H1 (cell line): ENCODE measurements around the gene PATJ. TPM values are rescaled to one million over a fixed set of nuclear protein-coding genes. Genes with fewer than 3 reads are reported as not detected.

ENCODE experiments used
- CTCF ChIA-PET: fragments of 300-600 bp; sonication (Branson Sonifier 250); formaldehyde crosslinking; loops from one replicate; lab custom pipeline; 2021; ENCODE audit not compliant: partially characterized antibody; lab: Charles Lee
- POLR2A ChIA-PET: fragments of 300-600 bp; sonication (Branson Sonifier 250); formaldehyde crosslinking; loops from one replicate; lab custom pipeline; 2021; ENCODE audit warnings: inconsistent platforms; ENCODE audit not compliant: partially characterized antibody; lab: Charles Lee
- DNase-seq, 2 experiments: peaks; one replicate each; pipeline versions ENCODE4 v3.0.0 to v3.0.0-alpha.2; 2010 to 2022; ENCODE audit warnings: low spot score in 2 of 2, low read depth in 1 of 2, mixed read lengths in 1 of 2
- FAIRE-seq: peaks from 2 replicates; lab custom pipeline; 2011; peaks lifted over from hg19 to GRCh38; lab: Jason Lieb, UNC
- H2AFZ ChIP-seq: 2 replicates; pipeline ENCODE4 v1.8.1; 2012; ENCODE audit warnings: low read length, inconsistent platforms
- H2AK5ac ChIP-seq: 2 replicates; pipeline ENCODE4 v1.6.1; 2013; ENCODE audit warnings: low read depth, low read length
- H2BK120ac ChIP-seq: replicated peaks from 2 replicates; pipeline ENCODE3; 2013; ENCODE audit warnings: low read depth, low read length, inconsistent platforms
- H2BK12ac ChIP-seq: 2 replicates; pipeline ENCODE4 v1.6.1; 2013; ENCODE audit warnings: low read depth, low read length
- H2BK15ac ChIP-seq: 2 replicates; pipeline ENCODE4 v1.6.1; 2013; ENCODE audit warnings: low read length
- H2BK20ac ChIP-seq: 2 replicates; pipeline ENCODE4 v1.6.1; 2013; ENCODE audit warnings: low read length
- H2BK5ac ChIP-seq: 2 replicates; pipeline ENCODE4 v1.6.1; 2013; ENCODE audit warnings: low read depth, low read length
- H3K14ac ChIP-seq: 2 replicates; pipeline ENCODE4 v1.6.1; 2013; ENCODE audit warnings: inconsistent platforms; ENCODE audit not compliant: insufficient read length
- H3K18ac ChIP-seq: 2 replicates; pipeline ENCODE4 v1.6.1; 2013; ENCODE audit warnings: low read length; ENCODE audit errors: extremely low read depth
- H3K23ac ChIP-seq: 2 replicates; pipeline ENCODE4 v1.6.1; 2013; ENCODE audit warnings: inconsistent platforms; ENCODE audit not compliant: insufficient read length
- H3K23me2 ChIP-seq: 2 replicates; pipeline ENCODE4 v1.6.1; 2013; ENCODE audit warnings: low read depth, low read length
- H3K27ac ChIP-seq: 2 replicates; pipeline ENCODE4 v1.6.1; 2011; ENCODE audit warnings: low read depth, low read length, inconsistent platforms
- H3K27me3 ChIP-seq, 4 experiments: replicated peaks in 1 of 4; 1 replicate in 1 of 4; 2 replicates in 3 of 4; pipeline versions ENCODE4 v1.6.1 to v1.8.1; 2011 to 2013; ENCODE audit warnings: low read length in 3 of 4, mild to moderate bottlenecking in 3 of 4, inconsistent platforms in 2 of 4, mixed read lengths in 2 of 4, moderate library complexity in 1 of 4; ENCODE audit not compliant: control insufficient read depth in 3 of 4, insufficient read depth in 3 of 4; ENCODE audit errors: extremely low read depth in 1 of 4
- H3K36me3 ChIP-seq, 4 experiments: 2 replicates each; pipeline versions ENCODE4 v1.6.1 to v1.8.1; 2011 to 2013; ENCODE audit warnings: mild to moderate bottlenecking in 4 of 4, low read length in 3 of 4, moderate library complexity in 2 of 4, control low read depth in 1 of 4, inconsistent platforms in 1 of 4; ENCODE audit not compliant: insufficient read depth in 4 of 4, control insufficient read depth in 2 of 4
- H3K4ac ChIP-seq: replicated peaks from 2 replicates; pipeline ENCODE3; 2013; ENCODE audit warnings: low read length, low read depth, mixed read lengths, inconsistent platforms; ENCODE audit not compliant: insufficient read length
- H3K4me1 ChIP-seq, 4 experiments: replicated peaks in 1 of 4; 1 replicate in 1 of 4; 2 replicates in 3 of 4; pipeline versions ENCODE4 v1.6.1 to v1.8.1; 2011 to 2013; ENCODE audit warnings: low read length in 3 of 4, inconsistent platforms in 2 of 4, mixed read lengths in 1 of 4; ENCODE audit not compliant: insufficient read depth in 4 of 4, control insufficient read depth in 3 of 4
- H3K4me2 ChIP-seq, 2 experiments: 2 replicates each; pipeline versions ENCODE4 v1.6.1 to v1.8.1; 2011 to 2013; ENCODE audit warnings: low read depth in 2 of 2, low read length in 2 of 2, control low read depth in 1 of 2, inconsistent platforms in 1 of 2, mild to moderate bottlenecking in 1 of 2; ENCODE audit not compliant: insufficient read depth in 1 of 2
- H3K4me3 ChIP-seq, 4 experiments: fragments of 200-600, 300-600 bp in 1 of 4; sonication (generic), shearing (Covaris generic), sonication (Bioruptor Twin) in 1 of 4; 2 replicates each; pipeline versions ENCODE4 v1.5.1 to v1.8.1; 2011 to 2016; ENCODE audit warnings: low read length in 4 of 4, low read depth in 3 of 4, control low read depth in 2 of 4, inconsistent platforms in 2 of 4, mild to moderate bottlenecking in 2 of 4, mixed read lengths in 1 of 4, moderate library complexity in 1 of 4; ENCODE audit not compliant: insufficient read depth in 2 of 4; ENCODE audit errors: extremely low read depth in 1 of 4
- H3K56ac ChIP-seq: replicated peaks from 2 replicates; pipeline ENCODE3; 2013; ENCODE audit warnings: low read depth, mild to moderate bottlenecking, mixed read lengths, low read length, inconsistent platforms; ENCODE audit not compliant: insufficient read length
- H3K79me1 ChIP-seq: 2 replicates; pipeline ENCODE4 v1.6.1; 2013; ENCODE audit warnings: low read depth, low read length, control low read depth
- H3K79me2 ChIP-seq, 2 experiments: 2 replicates each; pipeline versions ENCODE4 v1.6.1 to v1.8.1; 2012 to 2013; ENCODE audit warnings: low read length in 2 of 2, mild to moderate bottlenecking in 2 of 2, inconsistent platforms in 1 of 2; ENCODE audit not compliant: insufficient read depth in 2 of 2, control insufficient read depth in 1 of 2
- H3K9ac ChIP-seq, 4 experiments: replicated peaks in 1 of 4; 1 replicate in 1 of 4; 2 replicates in 3 of 4; pipeline versions ENCODE4 v1.6.1 to v1.8.1; 2011 to 2013; ENCODE audit warnings: low read depth in 3 of 4, low read length in 3 of 4, control low read depth in 2 of 4, mild to moderate bottlenecking in 2 of 4, moderate library complexity in 2 of 4, inconsistent platforms in 1 of 4; ENCODE audit errors: extremely low read depth in 1 of 4
- H3K9me3 ChIP-seq, 2 experiments: 2 replicates each; pipeline versions ENCODE4 v1.6.1 to v1.8.1; 2012 to 2013; ENCODE audit warnings: mild to moderate bottlenecking in 2 of 2, moderate library complexity in 2 of 2, control low read depth in 1 of 2, inconsistent platforms in 1 of 2, low read depth in 1 of 2, low read length in 1 of 2, mixed read lengths in 1 of 2; ENCODE audit not compliant: insufficient read depth in 2 of 2
- H4K20me1 ChIP-seq, 2 experiments: replicated peaks in 1 of 2; 2 replicates each; pipeline versions ENCODE3 to v1.8.1; 2011 to 2013; ENCODE audit warnings: inconsistent platforms in 2 of 2, low read length in 2 of 2, mild to moderate bottlenecking in 1 of 2; ENCODE audit not compliant: insufficient read depth in 2 of 2, control insufficient read depth in 1 of 2
- H4K5ac ChIP-seq: 2 replicates; pipeline ENCODE4 v1.6.1; 2013; ENCODE audit warnings: low read length, low read depth, mixed read lengths, inconsistent platforms; ENCODE audit not compliant: insufficient read length
- H4K8ac ChIP-seq: 2 replicates; pipeline ENCODE4 v1.8.0; 2013; ENCODE audit warnings: mild to moderate bottlenecking, moderate library complexity, low read length, inconsistent platforms; ENCODE audit not compliant: insufficient read depth; ENCODE audit errors: extremely low read depth
- H4K91ac ChIP-seq: replicated peaks from 2 replicates; pipeline ENCODE3; 2013; ENCODE audit warnings: low read length, mixed read lengths, inconsistent platforms; ENCODE audit not compliant: insufficient read length
- EP300 ChIP-seq, 2 experiments: IDR thresholded peaks; 1 replicate in 1 of 2; 2 replicates in 1 of 2; pipeline ENCODE4 v1.6.1; 2011 to 2012; ENCODE audit warnings: low read depth in 2 of 2, low read length in 2 of 2, mild to moderate bottlenecking in 2 of 2, borderline replicate concordance in 1 of 2, inconsistent platforms in 1 of 2, moderate library complexity in 1 of 2
- KDM4A ChIP-seq: IDR thresholded peaks from one replicate; pipeline ENCODE4 v1.7.1; 2012; ENCODE audit warnings: low read depth, mild to moderate bottlenecking, moderate library complexity, low read length, inconsistent platforms; ENCODE audit not compliant: severe bottlenecking
- NANOG ChIP-seq: IDR thresholded peaks from 2 replicates; pipeline ENCODE4 v1.6.1; 2011; ENCODE audit warnings: low read length, low read depth, mild to moderate bottlenecking, inconsistent platforms; ENCODE audit not compliant: insufficient read depth, poor library complexity, severe bottlenecking
- RNF2 ChIP-seq: fragments of 200-900, 300-1000 bp; sonication (generic); IDR thresholded peaks from 2 replicates; pipeline ENCODE4 v1.7.1; 2016; ENCODE audit warnings: borderline replicate concordance, low read depth, mild to moderate bottlenecking, antibody characterized with exemption, low read length; ENCODE audit not compliant: poor library complexity, severe bottlenecking; ENCODE audit errors: missing control alignments
- TCF12 ChIP-seq: IDR thresholded peaks from 2 replicates; pipeline ENCODE4 v1.6.1; 2011; ENCODE audit warnings: low read depth, mild to moderate bottlenecking, low read length
- WGBS, 2 experiments: shearing (Covaris generic) in 1 of 2; methylation state at CpG; one replicate each; pipeline versions ENCODE4 v1.1.6 to v1.1.7; 2013 to 2015; ENCODE audit warnings: low lambda C conversion rate in 2 of 2, mixed read lengths in 2 of 2, inconsistent platforms in 1 of 2, low coverage in 1 of 2, missing lambda C conversion rate in 1 of 2; ENCODE audit not compliant: insufficient replicate concordance in 2 of 2, insufficient coverage in 1 of 2, insufficient read length in 1 of 2; ENCODE audit errors: extremely low coverage in 1 of 2, missing lambda C conversion rate in 1 of 2; 5-methylcytosine and 5-hydroxymethylcytosine counted together
- polyA plus RNA-seq, 7 experiments: library from polyadenylated mRNA; depleted of rRNA in 3 of 7; stranded (reverse) in 5 of 7; unstranded in 2 of 7; fragments of >200 nt in 5 of 7; fragments of 200-250 nt in 2 of 7; gene quantifications; 1 replicate in 5 of 7; 2 replicates in 1 of 7; 4 replicates in 1 of 7; pipeline versions ENCODE4 v1.2.1 to v1.2.3, GENCODE V29; 2011 to 2013; ENCODE audit warnings: missing spikeins in 2 of 7, mixed read lengths in 2 of 7
- total RNA-seq: library from RNA; stranded (reverse); fragmentation: NEBNext Ultra II Directional; extraction: Animal tissue kit (Norgen Biotek cat#: 25700); gene quantifications from 2 replicates; pipeline ENCODE4 v1.2.1, GENCODE V29; 2021
- TF ChIP-seq, protein P1 (sequence below): IDR thresholded peaks from 2 replicates; pipeline ENCODE4 v1.6.1; 2012; ENCODE audit warnings: low read length, inconsistent platforms
- TF ChIP-seq, protein P2 (sequence below): IDR thresholded peaks from 2 replicates; pipeline ENCODE4 v1.6.1; 2012; ENCODE audit warnings: inconsistent platforms

The PATJ gene
- total and polyA plus RNA-seq, 2 of the 8 experiments (the other 6 are each of a cell fraction or from before 2014, with no cell fraction given), result 8.2 to 55.6 TPM

DNA sequence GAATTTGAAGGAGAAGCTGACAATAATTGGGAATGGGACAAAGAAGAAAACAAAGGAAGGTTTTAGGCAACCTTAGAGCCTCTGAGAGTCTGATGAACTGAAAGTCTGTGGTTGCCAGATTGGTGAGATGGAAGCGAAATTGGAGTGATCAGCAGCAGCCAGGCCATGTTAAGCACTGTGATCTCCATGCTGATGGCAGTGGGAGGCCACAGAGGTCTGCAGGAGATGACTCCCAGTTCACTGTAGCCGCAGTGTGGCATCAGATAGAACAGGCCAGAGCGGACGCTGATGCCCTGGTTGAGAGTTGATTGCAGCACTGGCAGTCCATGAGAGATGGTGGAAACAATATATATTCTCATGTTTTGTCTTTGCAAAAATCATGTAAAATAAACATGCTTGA lies 314.9 kb downstream of the PATJ start:
- no peak overlapping the region for H3K27ac ChIP-seq
- DNase-seq (no peak), FAIRE-seq (no peak)
- H3K4me3 ChIP-seq, result no peak overlapping the region
- H3K79me2 ChIP-seq, result no peaks in the 10 kb centered on the region
- no peak overlapping the region for H3K9ac ChIP-seq
- H2BK120ac ChIP-seq, result no peak overlapping the region
- H3K4me2 ChIP-seq, result no peak overlapping the region
- no peak overlapping the region for H2AK5ac ChIP-seq
- H4K91ac ChIP-seq, result no peak overlapping the region
- no peak overlapping the region for H3K14ac ChIP-seq
- H3K23me2 ChIP-seq, result no peaks in the 10 kb centered on the region
- TF ChIP-seq NANOG (no peak), RNF2 (no peak), EP300 (IDR thresholded peaks at IDR 0.05; ENCODE audit: borderline replicate concordance in 1 of 2, low read depth in 2 of 2, low read length in 2 of 2) (no peak), TCF12 (no peak), KDM4A (no peak)
- TF ChIP-seq, protein P1, sequence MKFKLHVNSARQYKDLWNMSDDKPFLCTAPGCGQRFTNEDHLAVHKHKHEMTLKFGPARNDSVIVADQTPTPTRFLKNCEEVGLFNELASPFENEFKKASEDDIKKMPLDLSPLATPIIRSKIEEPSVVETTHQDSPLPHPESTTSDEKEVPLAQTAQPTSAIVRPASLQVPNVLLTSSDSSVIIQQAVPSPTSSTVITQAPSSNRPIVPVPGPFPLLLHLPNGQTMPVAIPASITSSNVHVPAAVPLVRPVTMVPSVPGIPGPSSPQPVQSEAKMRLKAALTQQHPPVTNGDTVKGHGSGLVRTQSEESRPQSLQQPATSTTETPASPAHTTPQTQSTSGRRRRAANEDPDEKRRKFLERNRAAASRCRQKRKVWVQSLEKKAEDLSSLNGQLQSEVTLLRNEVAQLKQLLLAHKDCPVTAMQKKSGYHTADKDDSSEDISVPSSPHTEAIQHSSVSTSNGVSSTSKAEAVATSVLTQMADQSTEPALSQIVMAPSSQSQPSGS, result no peak
- TF ChIP-seq, protein P2, sequence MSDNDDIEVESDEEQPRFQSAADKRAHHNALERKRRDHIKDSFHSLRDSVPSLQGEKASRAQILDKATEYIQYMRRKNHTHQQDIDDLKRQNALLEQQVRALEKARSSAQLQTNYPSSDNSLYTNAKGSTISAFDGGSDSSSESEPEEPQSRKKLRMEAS, result no peak
- H4K5ac ChIP-seq, result no peak overlapping the region
- H3K18ac ChIP-seq, result no peak overlapping the region
- H3K36me3 ChIP-seq, result no peaks in the 10 kb centered on the region; a peak in 1 of 8 replicates
- no peaks in the 10 kb centered on the region for H3K9me3 ChIP-seq
- H3K27me3 ChIP-seq, result no peaks in the 10 kb centered on the region
- POLR2A ChIA-PET, result no interaction called here
- no peak overlapping the region for H2AFZ ChIP-seq
- H3K79me1 ChIP-seq, result no peaks in the 10 kb centered on the region
- H2BK20ac ChIP-seq, result no peak overlapping the region
- 92% methylated on average over 4 of the region's 4 CpGs; no CpG with 5 or more reads in 1 of the 2 experiments for WGBS, 2 experiments
- H3K4me1 ChIP-seq, result peaks cover 0 to 17% (median 4%) of the 10 kb centered on the region in 4 experiments; a peak in 6 of 7 replicates
- no peak overlapping the region for H3K23ac ChIP-seq
- CTCF ChIA-PET, result interaction anchor here (0.6 to 2.5 kb wide), 6 partner anchors 14 to 114 kb away, joined by 3 to 8 read pairs (median 3); no protein-coding TSS in a partner anchor
- H2BK5ac ChIP-seq, result no peak overlapping the region
- no peak overlapping the region for H3K4ac ChIP-seq
- no peak overlapping the region for H4K8ac ChIP-seq
- H4K20me1 ChIP-seq, result peaks cover 0 to 3% of the 10 kb centered on the region in 2 experiments
- H2BK15ac ChIP-seq, result no peak overlapping the region
- no peak overlapping the region for H3K56ac ChIP-seq
- H2BK12ac ChIP-seq, result 0 out of 2 replicates have a peak overlapping the region, but pooled peaks have one; percentile 22
